Measurements from ENCODE around the gene NPAS2.

The NPAS2 gene, protein sequence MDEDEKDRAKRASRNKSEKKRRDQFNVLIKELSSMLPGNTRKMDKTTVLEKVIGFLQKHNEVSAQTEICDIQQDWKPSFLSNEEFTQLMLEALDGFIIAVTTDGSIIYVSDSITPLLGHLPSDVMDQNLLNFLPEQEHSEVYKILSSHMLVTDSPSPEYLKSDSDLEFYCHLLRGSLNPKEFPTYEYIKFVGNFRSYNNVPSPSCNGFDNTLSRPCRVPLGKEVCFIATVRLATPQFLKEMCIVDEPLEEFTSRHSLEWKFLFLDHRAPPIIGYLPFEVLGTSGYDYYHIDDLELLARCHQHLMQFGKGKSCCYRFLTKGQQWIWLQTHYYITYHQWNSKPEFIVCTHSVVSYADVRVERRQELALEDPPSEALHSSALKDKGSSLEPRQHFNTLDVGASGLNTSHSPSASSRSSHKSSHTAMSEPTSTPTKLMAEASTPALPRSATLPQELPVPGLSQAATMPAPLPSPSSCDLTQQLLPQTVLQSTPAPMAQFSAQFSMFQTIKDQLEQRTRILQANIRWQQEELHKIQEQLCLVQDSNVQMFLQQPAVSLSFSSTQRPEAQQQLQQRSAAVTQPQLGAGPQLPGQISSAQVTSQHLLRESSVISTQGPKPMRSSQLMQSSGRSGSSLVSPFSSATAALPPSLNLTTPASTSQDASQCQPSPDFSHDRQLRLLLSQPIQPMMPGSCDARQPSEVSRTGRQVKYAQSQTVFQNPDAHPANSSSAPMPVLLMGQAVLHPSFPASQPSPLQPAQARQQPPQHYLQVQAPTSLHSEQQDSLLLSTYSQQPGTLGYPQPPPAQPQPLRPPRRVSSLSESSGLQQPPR

GRCh38 chr2:100819370-100820272, at the start of gene NPAS2:
Gene NPAS2 (plus strand): TSS chr2:100820139. CDS start chr2:100904755, 84,616 bp downstream.
- DNase-seq (ENCODE audit: low read depth, low spot score), result no peak

DNA sequence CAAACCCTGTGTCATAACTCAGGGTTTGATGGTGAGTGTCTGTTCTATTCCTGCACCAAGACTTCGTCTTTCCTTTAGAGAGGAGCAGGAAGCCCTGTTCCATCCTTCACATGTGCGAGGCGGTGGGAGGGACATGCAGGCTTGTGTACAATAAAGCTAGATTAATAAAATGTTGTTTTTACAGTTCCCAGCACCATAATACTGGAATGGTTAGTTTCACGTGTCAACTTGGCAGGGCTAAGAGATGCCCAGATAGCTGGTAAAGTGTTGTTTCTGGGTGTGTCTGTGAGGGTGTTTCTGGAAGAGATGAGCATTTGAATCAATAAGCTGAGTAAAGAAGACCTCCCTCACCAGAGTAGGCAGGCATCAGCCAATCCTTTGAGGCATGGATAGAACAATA, 48.8 kb upstream of the NPAS2 start:
- no peak for DNase-seq (ENCODE audit: low read depth, low spot score)

DNA sequence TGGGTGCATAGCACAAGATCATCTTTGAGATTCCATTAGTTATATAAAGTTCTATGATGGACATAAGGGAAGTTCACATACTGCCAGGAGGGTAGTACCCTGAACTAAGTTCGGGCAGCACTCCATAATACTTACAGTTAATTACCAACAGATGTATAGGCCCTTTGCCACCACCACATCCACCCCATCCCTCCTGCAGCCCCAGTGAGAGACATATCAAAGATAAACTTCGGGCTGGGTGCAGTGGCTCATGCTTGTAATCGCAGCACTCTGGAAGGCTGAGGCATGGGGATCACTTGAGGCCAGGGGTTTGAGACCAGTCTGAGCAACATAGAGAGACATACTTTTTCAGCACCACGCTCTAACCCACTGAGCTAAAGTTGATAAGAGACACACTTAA, 46.4 kb upstream of the NPAS2 start:
- no peak for DNase-seq (ENCODE audit: low read depth, low spot score)

DNA sequence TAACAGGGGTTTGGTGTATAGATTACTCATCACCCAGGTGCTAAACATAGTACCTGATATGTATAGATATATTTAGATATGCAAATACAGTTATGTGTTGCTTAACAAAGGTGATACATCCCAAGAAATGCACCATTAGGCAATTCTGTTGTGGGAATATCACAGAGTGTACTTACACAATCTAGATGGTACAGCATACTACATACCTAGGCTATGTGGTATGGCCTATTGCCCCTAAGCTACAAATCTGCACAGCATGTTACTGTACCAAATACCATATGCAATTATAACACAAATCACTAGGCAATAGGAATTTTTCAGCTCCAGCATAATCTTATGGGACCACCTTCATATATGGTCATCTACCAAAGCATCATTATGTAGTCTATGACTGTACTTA, 43.5 kb upstream of the NPAS2 start:
- no peak for DNase-seq (ENCODE audit: low read depth, low spot score)

- no peak for DNase-seq (ENCODE audit: low read depth, low spot score)
Measured at GRCh38 chr2:100778637-100779450, 41.1 kb upstream of the NPAS2 start.

DNA sequence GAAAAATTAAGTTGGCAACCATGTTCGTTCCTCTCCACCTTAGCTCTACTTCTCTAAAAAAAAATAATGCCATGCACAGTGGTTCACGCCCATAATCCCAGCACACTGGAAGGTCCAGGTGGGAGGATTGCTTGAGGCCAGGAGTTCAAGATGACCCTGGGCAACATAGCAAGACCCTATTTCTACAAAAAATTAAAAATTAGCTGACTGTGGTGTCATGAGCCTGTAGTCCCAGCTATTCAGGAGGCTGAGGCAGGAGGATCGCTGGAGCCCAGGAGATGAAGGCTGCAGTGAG, 40.1 kb upstream of the NPAS2 start:
- DNase-seq (ENCODE audit: low read depth, low spot score), result no peak

DNA sequence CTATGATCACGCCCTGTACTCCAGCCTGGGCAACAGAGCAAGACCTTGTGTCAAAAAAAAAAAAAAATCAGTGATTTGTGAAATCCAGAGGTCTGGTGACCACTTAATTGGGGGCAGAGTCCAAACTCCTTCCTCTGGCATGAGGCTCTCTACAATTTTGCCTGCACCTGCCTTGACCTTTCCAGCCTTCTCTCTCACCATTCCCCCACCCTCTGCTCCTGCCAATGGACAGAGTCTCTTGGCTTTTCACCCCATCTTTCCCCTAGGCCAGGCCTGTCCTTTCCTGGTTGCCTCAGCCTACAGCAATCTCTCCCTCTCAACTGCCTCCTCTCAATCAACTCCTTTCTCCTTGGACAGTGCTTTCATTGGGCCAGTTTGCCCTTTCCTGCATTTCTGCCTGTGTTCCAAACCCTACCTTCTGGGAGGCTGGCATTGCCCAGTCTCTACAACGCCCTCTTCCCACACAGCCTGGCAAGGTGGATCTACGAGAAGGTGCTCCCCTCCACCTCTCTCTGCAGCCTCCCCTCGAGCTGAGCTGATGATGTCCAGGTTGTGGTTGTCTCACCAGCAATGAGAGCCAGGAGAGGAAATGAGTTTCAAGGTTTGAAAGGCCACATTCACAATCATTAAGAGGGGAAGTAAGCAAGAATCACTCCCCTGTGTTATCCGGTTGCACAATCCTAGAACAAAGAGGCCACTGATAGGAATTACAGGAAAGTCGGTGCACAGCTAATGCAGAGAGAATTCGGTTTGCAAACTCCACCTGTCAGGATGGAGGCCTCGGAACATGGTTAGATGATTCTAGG, 39.5 kb upstream of the NPAS2 start:
- DNase-seq (ENCODE audit: low read depth, low spot score), result no peak

DNA sequence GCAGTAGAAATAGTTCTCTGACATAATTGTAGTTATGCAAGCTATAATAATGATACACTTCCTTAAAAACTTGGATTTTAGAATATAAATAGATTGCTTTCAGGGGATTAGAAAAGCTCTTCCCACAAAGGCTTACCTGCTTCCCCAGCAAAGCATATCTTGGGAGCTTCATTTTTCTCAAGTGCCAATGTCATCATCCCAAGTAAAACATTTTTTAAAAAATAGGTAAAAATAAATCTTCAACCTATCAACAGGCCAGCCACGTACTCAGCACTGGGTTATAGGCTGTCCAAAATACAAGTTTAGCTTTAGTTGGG, 39.0 kb upstream of the NPAS2 start:
- DNase-seq (ENCODE audit: low read depth, low spot score), result no peak

GRCh38 chr2:100781523-100782379, 38.2 kb upstream of the NPAS2 start:
- DNase-seq (ENCODE audit: low read depth, low spot score), result no peak

GRCh38 chr2:100782380-100782878, 37.5 kb upstream of the NPAS2 start:
- no peak for DNase-seq (ENCODE audit: low read depth, low spot score)

- no peak for DNase-seq (ENCODE audit: low read depth, low spot score)
Measured at GRCh38 chr2:100783987-100784386, 36.0 kb upstream of the NPAS2 start.

- DNase-seq (ENCODE audit: low read depth, low spot score), result no peak
Measured at GRCh38 chr2:100784681-100785080, 35.3 kb upstream of the NPAS2 start.

- no peak for DNase-seq (ENCODE audit: low read depth, low spot score)
Measured at GRCh38 chr2:100785626-100786296, 34.2 kb upstream of the NPAS2 start.

- no peak for DNase-seq (ENCODE audit: low read depth, low spot score)
Measured at GRCh38 chr2:100786297-100786658, 33.7 kb upstream of the NPAS2 start.

DNA sequence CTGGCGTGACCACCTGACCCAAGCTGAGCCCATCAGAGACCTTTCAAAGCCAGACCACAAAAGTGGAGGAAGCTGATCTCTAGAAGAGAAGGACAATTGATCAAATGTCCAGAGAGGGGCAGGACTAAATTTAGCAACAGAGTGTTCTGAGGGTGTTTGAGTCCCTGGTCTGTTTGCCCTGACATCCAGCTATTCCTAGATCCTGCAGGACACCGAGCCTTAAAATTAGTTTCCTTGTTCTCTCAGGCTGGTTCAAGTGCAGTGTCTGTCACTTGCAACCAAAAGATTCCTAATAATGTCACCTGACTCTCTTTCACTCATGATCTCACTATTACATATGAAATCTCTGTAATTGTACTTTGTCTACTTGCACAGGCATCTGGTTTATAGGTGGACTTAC, 33.0 kb upstream of the NPAS2 start:
- DNase-seq (ENCODE audit: low read depth, low spot score), result no peak

DNA sequence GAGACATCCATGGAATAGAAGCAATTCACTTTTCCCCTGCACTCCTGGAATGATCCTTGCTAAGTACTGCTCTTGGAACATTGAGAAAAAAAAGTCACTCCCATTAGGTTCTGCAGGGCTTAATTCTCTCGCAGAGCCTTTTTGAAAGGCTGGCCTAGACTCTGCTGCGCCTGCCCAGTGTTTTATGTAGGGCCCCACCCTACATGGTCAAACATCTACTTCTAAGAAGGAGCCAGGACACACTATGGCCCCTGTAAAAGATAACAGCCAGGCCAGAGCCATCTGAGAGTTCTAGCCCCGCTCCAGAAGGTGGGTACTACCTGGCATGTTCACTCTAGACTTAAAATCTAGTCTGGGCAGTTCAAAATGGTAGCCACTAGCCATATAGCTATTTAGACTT, 30.6 kb upstream of the NPAS2 start:
- no peak for DNase-seq (ENCODE audit: low read depth, low spot score)

- no peak for DNase-seq (ENCODE audit: low read depth, low spot score)
Measured at GRCh38 chr2:100791294-100791935, 28.5 kb upstream of the NPAS2 start.

DNA sequence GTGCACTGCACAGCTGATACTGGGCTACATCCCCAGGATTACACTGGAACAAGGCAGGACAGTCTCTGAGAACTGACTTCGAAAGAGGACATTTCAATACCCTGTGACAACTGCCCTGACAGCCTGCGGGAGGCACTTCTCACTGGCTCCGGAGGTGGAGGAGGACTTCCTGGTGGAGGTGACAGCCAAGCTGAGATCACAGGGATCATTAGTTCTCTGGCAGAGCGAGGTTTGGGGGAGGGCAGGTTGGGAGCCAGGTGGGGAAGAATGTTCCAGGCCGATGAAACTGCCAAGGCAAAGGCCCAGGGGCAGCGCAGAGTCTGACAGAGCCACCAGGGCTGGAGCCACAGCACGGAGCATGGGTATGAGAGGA, 28.0 kb upstream of the NPAS2 start:
- no peak for DNase-seq (ENCODE audit: low read depth, low spot score)

Measured in iPS DF 19.7 (cell line).